GM21360 (cell line): ENCODE data around the gene ATP6V0A4.
"Not testable (repeated sequence)": the region's sequence is repeated elsewhere in the genome, so short reads cannot be mapped to it uniquely, and the experiment has no call there.

ENCODE experiments used
- ATAC-seq: cut with Tn5 transposase; IDR thresholded peaks from one replicate; pipeline ENCODE4 v1.9.1; 2021; ENCODE audit warnings: mild to moderate bottlenecking, moderate library complexity; ENCODE audit not compliant: unreplicated experiment

ATP6V0A4 gene

DNA sequence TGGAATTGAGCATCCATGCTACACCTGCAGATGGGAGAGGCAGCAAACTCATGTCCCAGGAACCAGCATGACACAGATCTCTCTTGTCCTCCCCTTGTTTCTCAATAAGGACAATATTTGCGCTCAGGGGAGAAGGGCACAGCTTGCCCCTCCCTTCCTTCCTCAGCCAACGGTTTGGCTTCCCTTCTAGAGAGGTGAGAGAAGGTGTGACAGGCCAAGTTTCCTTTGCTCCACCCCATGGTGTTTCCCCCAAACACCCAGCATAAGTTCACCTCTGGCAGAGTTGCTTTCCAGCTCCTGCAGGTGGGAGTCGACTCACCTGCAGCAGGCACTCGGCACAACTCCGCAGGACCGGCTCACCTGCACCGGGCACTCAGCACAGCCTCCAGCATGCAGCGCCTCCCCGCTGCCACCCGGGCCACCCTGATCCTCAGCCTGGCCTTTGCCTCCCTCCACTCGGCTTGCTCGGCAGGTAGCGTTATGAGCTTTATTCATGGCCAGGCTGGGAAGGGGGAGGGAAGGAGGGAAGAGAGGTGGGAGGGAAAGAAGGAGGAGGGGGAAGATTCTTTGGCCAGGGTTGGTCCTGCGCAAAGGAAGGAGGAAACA is at the start of gene ATP6V0A4, which contains the start of gene TMEM213:
TSS of gene ATP6V0A4 (minus strand) at position 482 of the 606 bp plus-strand sequence. CDS start 26,949 bp downstream, outside the sequence.
TSS of gene TMEM213 (plus strand) at position 280 of the 606 bp plus-strand sequence. CDS start at position 391, 111 bp downstream.
- ATAC-seq = no peak

DNA sequence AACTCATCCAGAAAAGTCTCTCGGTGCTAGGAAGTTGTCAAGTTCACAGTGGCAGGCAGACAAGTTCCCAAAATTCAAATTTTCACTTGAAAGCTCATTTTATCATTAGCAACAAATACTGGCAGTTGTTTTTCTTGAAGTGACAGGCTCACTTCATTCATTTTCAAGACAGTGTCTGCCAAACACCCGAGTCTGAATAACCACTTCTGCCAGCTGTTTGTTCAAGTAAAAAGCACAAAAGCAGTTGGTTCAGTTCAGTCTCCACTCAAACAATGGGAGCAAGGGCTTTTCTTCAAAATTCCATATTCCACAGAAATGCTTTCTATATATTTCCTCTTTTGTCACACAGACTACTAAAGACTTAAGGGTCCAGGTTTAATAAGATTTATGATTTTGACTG is 47.7 kb upstream of the ATP6V0A4 start:
- no peak for ATAC-seq

DNA sequence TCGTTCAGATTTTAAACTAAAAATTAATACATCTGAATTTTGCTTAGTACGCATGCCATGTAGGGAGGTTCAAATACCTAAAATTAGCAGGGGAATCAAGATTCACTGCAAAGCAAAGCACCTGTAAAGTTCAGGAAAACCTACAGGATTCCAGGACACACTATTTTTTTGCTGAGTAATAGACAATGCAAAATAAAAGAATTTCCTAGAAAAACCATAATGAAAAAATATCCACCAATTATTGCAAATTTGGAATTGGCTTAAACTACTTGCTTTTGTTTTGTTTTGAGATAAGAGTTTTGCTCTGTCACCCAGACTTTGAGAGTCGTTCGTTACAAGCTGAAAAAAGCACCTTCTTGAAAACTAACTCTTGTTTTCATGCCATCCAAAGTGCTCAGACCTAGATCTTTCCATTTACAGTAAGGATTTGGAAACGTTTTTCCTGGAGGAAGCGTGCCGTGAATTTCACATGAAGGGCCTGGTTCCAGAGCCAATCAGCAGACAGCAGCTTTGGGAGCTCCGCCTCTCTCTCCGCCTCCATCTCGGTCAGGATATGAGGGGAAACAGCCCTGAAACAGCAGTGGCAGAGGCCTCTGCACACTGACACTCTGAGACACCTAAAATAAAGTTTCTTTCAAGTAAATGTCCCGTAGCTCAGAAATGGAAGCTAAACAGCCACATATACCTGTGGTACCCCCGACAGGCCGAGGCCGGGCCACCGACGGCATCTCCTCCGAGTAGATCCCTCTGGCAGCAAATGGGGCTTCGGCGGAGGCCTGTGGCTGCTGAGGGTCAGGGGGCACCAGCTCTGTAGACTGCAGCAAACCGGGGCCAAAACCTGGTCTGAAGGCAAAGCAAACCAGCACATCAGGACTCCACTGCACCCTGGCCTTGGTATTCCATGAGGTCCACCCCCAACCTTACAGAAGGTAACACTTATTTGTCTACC is 45.9 kb upstream of the ATP6V0A4 start:
- no peak for ATAC-seq

DNA sequence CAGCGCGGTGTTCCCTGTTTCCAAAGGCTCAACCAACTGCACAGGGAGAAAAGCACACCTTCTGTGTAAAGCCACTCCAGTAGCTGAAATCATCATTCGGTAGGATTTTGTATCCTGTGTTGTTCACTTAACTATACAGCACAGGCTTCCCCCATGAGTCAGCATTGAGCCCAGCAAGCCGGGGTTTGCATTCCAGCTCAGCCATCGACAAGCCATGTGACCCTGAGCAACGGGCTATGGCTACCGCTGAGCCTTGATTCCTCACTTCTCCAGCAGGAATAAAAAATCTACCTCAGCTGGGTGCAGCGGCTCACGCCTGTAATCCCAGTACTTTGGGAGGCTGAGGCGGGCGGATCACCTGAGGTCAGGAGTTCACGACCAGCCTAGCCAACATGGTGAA is 44.1 kb upstream of the ATP6V0A4 start:
- no peak for ATAC-seq

DNA sequence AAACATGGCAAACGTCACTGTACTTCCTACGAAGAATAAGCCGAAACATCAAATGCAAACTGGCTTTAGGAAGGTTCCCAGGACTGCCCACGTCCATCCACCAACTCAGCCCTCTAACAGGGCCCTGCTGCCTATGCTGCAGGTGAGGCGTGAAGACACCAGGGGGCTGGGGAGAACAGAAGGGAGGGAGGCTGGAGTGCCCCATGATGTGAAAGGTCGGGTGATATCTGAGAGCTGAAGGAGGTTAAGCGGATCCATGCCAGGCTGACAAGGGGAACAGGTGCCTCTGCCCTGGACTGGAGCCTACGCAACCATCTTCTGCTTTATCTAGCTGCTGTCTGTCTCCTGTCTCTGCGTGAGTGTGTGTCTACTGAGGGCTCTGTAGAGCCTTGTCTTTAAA is 40.2 kb upstream of the ATP6V0A4 start:
- ATAC-seq = no peak

DNA sequence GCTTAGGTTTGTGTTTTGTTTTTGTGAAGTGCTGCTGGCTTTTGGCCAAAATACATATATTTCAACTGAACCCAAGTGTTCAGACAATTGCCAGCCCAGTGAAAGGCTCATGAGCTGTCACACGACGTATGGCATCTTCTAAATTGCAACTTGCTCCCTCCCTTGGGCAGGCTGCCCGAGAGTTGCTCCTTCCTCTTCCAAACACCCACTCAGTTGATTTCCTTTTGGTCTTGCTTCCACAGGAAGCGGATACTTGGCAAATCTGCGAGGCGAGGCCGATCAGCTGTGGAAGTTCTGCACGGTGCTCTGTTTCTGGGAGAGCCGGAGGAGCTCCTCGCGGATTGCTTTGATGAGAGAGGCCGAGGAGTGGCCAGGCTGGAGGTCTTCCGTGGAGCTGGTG is 39.6 kb upstream of the ATP6V0A4 start:
- no peak for ATAC-seq

DNA sequence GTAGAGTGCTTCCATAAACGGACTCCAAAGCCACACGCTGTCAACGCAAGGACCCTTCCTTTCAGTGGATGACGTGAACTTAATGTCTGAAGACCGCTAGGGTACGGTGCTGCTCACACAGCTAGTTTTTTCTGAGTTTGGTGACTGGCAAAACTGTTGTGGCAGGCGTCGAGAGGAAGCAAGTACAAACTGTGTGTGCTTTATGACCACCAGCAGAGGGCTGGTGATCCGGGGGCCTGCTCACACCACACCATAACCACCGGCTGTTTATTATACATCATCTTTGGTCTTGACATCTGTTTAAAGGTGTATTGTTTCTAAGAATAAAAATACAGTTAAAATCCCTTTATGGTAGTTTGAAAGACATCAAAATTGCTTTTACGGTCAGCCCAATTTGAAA is 37.1 kb upstream of the ATP6V0A4 start:
- ATAC-seq = no peak

DNA sequence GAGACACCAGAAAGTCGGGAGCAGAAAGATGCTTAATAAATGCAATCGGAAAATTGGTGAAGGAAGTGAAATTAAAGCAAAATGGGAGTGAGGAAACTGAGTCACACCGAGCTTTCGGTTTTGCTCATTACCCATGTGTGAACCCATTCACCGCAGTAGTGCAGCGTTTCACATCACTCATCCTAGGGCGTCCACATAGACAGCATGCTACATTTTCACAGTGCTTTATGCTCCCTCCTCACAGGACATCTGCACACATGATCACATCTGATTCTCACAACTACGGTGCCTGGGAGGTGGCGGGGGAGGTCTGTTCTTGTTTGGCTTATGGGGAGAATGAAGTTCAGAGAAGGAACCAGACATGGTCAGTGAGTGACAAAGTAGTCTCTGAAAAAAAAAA is 36.6 kb upstream of the ATP6V0A4 start:
- ATAC-seq = no peak

DNA sequence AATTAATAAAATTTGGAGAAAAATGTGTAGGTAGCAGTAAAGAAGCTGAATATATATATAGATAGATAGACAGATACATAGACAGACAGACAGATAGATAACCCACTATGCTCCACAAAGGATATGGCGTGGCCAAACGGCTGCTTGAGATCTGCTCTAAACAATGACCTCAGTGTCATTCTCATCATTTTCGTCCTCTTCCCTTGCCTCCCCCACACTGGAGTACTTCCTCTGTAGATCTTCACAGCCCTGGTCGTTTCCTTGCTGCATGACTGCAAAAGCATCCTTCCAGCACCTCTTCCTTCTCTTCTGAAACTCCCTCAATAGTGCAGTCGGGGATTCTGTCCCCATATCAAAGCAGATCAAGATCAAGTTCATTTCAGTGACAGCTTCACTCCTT is 35.6 kb upstream of the ATP6V0A4 start:
- no peak for ATAC-seq

DNA sequence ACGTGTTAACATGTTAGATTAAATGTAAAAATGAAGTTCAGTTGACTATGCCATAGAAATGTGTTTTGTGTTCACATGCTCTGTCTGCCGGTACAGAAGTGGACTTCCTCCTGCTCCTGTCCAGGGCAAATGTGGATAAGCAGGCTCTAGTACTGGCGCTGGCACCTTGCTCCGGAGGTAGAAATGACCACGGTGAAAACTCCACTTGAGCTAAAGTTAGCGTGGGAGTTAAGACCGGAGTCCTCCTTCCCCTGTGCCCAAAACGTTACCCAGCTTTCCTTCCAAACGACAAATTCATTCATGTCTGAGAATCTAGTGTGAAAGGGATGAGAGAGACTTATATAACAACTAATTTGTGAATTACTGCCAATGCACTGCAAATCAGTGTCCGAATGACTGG is 35.0 kb upstream of the ATP6V0A4 start:
- no peak for ATAC-seq

DNA sequence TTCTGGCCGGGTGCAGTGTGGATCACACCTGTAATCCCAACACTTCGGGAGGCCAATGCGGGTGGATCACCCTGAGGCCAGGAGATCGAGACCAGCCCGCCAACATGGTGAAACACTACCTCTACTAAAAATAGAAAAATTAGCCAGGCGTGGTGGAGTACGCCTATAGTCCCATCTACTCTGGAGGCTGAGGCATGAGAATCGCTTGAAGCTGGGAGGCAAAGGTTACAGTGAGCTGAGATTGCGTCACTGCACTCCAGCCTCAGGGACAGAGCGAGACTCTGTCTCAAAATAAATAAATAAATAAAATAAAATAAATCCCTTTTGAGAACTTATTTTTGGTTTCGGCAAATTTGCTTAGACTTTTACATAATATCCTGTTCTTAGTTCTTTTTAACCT is 31.3 kb upstream of the ATP6V0A4 start:
- no peak for ATAC-seq

DNA sequence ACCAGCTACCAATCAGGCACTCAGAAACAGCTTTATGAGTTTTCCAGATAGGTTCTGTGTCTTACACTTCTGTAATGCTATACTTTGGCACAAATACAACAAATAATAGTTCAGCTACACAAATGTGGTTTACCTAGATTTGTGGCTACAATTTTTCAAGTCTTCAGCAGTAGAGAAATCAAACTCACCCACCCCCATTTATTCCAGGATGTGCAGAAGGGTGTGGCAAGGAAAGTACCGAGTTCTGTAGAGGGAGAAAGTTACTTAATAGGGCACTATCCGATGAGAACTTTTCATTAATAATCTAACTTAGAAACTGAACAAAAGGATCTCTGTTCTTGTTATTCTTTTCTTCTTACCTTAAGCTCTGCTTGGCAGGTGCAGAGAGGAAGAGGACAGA is 30.3 kb upstream of the ATP6V0A4 start:
- ATAC-seq = no peak

DNA sequence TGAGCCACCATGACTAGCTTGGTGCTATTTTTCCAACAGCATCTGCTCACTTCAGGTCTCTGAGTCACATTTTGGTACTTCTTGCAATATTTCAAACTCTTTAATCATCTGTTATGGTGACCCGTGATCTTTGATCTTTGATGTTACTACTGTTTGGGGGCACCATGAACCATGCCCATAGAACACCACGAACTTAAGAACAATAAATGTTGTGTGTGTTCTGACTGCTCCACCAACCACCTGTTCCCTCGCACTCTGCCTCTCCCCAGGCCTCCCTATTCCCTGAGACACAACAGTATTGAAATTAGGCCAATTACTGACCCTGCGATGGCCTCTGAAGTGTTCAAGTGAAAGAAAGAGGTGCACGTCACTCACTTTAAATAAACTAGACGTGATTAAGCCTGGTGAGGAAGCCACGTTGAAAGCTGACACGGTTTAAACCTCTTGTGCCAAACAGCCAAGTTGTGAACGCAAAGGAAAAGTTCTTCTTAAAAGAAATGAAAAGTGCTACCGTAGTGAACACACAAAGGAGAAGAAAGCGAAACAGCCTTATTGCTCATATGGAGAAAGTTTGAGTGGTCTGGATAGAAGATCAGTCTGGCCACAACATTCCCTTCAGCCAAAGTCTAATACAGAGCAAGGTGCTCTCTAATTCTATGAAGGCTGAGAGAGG is 27.2 kb upstream of the ATP6V0A4 start:
- no peak for ATAC-seq

DNA sequence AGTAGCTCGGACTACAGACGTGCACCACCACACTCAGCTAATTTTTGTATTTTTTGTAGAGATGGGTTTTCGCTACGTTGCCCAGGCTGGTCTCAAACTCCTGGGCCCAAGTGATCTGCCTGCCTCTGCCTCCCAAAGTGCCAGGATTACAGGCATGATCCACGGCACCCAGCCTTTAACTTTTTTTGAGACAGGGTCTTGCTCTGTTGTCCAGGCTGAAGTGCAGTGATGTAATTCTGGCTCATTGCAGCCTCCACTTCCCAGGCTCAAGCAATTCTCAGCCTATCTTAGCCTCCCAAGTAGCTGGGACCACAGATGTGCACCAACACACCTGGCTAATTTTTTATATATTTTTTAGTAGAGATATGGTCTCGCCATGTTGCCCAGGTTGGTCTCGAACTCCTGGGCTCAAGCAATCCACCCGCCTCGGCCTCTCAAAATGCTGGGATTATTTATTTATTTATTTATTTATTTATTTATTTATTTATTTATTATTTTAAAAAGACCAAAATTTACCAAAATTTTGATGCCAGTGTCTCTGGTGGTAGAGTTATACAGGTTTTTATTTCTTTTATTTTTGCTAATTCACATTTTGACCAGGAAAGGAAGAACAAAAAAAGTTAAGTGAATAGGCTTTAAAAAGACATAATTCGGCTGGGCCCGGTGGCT is 25.0 kb upstream of the ATP6V0A4 start:
- no peak for ATAC-seq

DNA sequence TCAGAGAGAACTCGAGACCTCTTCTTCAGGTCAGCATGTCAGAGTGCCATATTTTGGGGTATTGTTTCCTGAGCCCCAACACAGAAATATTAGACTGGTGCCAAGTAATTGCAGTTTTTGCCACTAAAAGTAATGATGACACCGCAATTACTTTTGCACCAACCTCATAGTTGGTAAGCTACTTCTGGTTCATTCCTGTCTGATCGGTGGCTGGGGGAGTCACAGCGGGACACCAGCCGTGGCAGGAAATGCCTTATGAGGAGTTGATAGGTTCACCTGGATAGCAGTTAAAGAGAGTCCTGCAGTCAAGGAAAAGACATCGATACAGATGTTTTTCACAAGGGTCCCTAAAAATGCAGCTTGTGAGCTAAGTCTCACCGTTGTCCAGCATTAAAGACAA is 23.9 kb upstream of the ATP6V0A4 start:
- ATAC-seq = no peak

DNA sequence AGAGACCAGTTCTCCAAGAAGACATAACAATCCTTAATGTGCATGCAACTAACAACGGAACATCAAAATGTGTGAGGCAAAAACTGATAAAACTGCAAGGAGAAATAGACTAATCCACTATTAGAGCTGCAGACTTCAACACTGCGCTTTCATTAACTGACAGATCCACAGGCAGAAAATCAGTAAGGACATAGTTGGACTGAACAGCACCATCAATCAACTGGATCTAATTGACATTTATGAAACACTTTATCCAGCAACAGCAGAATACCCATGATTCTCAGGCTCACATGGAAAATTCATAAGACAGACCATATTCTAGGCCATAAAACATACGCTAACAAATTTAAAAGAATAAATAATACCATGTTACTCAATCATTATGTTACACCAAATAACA is 21.6 kb upstream of the ATP6V0A4 start:
- ATAC-seq = no peak

DNA sequence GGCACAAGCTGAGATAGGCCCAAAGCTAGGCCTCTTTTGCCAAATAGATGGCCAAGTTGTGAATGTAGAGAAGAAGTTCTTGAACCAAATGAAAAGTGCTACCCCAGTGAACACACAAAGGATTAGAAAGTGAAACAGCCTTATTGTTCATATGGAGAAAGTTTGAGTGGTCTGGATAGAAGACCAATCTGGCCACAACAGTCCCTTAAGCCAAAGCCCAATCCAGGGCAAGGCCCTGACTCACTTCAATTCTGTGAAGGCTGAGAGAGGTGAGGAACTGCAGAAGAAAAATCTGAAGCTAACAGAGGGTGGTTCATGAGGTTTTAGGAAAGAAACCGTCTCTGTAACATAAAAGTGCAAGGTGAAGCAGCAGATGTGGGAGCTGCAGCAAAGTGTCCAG is 18.7 kb upstream of the ATP6V0A4 start:
- ATAC-seq = no peak

DNA sequence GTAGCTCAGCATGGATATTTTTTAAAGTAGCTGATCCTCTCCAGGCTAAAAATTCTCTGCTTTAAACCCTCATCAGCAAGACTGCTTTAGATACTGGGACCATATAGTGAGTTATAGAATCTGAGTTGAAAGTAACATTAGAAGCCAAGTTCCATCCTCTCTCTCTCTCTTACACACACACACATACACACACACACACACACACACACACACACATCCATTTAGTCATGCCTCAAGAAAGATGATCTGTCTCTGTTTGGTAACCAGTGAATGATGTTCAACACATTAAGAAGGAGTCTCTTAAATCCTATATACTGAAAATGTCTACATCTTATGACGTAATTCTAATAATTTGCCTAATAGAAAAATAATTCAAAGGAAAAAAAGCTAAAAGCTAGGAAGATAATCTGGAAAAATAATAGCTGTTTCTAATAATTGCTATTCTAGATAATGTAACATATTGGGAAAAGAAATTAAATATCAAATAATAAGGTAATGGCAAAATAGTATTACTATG is 16.9 kb upstream of the ATP6V0A4 start:
- ATAC-seq = no peak

DNA sequence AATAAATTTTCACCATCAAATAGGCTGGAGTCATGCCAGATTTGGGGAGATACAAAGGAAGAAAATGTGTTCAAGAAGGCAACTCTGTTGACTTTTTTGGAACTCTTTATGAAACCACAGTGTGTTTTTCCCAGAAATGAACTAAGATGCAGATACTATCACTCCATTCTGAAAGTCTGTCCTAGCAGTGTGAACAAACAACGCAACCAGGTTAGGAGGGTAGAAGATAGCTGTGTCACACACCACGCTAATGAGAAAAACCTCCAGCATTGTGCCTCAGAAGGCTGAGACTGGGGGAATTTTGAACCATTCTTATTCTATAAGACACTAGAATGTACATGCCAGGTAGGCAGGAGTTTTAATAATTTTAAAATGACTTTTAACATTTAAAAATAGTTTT is 15.9 kb upstream of the ATP6V0A4 start:
- ATAC-seq = no peak

DNA sequence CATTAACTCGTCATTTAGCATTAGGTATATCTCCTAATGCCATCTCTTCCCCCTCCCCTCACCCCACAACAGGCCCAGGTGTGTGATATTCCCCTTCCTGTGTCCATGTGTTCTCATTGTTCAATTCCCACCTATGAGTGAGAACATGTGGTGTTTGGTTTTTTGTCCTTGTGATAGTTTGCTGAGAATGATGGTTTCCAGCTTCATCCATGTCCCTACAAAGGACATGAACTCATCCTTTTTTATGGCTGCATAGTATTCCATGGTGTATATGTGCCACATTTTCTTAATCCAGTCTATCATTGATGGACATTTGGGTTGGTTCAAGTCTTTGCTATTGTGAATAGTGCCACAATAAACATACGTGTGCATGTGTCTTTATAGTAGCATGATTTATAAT is 13.3 kb upstream of the ATP6V0A4 start:
- ATAC-seq = not testable (repeated sequence)

DNA sequence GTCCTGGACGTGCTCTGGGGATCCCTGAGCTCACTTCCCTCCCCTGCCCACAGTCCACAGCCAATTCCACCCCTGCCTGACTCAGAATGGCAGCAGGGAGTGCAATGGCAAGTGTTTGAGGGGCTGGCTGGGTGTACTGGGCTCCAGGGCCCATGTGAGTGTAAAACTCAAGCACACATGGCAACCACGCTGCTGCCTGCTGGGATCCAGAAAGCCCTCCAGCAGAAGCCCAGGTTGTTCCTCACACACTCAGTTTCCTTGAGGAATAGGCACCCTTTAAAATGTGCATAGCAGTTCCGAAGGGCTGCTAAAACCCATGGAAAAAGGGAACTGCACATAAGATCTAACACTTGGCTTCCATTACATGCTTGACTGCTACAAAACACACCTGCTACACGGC is 11.3 kb upstream of the ATP6V0A4 start:
- no peak for ATAC-seq
